GM12878 (cell line): ENCODE results near the gene PRELID2.

ENCODE experiments used
- POLR2A ChIP-seq: IDR thresholded peaks from 2 replicates; pipeline ENCODE4 v1.6.1; 2011; ENCODE audit warnings: low read depth, mild to moderate bottlenecking, low read length
- TCF12 ChIP-seq: IDR thresholded peaks from 2 replicates; pipeline ENCODE4 v1.6.1; 2011; ENCODE audit warnings: low read depth, mild to moderate bottlenecking, low read length
- ZSCAN29 ChIP-seq: fragments of 450-650 bp; IDR thresholded peaks from 2 replicates; pipeline ENCODE4 v1.6.1; 2017; ENCODE audit warnings: mild to moderate bottlenecking, moderate library complexity
- TF ChIP-seq, protein P1 (sequence below), 3 experiments: IDR thresholded peaks in 2 of 3; conservative IDR thresholded peaks in 1 of 3; 2 replicates each; pipeline ENCODE4 v1.5.1; 2011; ENCODE audit warnings: low read depth in 3 of 3, low read length in 3 of 3, mild to moderate bottlenecking in 3 of 3, control low read depth in 2 of 3, moderate library complexity in 2 of 3, inconsistent platforms in 1 of 3, mixed read lengths in 1 of 3; ENCODE audit not compliant: control insufficient read depth in 2 of 3, insufficient read depth in 1 of 3; ENCODE audit errors: extremely low read depth in 1 of 3

DNA sequence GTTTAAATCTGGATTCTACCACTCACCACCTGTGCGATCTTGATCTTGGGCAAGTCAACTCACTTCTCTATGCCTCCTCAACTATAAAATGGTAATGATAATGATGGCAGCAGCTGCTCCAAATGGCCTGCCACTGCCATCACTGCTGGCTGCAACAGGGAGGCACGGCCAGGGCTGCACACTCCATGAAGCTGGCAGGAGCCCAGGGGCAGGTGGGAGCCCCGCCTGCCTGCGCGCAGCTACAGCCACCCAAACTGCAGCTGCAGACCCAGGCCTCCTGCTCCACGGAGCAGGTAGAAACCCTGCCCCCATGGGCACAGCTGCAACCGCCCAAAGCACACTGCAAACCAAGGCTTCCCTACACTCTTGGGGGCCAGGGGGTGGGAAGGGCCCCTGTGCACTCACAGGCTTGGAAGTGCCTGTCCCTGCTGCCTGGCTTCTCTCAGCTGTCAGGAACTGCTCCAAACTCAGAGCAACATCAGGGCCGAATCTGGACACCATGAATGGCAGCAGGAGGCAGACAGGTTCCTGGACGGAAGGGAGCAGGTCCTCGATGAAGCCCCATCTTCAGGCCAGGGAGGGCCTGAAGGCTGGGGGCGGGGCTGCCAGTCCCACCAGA lies 57.6 kb downstream of the PRELID2 start:
- TF ChIP-seq, protein P1, sequence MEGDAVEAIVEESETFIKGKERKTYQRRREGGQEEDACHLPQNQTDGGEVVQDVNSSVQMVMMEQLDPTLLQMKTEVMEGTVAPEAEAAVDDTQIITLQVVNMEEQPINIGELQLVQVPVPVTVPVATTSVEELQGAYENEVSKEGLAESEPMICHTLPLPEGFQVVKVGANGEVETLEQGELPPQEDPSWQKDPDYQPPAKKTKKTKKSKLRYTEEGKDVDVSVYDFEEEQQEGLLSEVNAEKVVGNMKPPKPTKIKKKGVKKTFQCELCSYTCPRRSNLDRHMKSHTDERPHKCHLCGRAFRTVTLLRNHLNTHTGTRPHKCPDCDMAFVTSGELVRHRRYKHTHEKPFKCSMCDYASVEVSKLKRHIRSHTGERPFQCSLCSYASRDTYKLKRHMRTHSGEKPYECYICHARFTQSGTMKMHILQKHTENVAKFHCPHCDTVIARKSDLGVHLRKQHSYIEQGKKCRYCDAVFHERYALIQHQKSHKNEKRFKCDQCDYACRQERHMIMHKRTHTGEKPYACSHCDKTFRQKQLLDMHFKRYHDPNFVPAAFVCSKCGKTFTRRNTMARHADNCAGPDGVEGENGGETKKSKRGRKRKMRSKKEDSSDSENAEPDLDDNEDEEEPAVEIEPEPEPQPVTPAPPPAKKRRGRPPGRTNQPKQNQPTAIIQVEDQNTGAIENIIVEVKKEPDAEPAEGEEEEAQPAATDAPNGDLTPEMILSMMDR (IDR thresholded peaks at IDR 0.05 in 2 of 3, conservative IDR thresholded peaks at IDR 0.05 in 1 of 3; ENCODE audit: control insufficient read depth in 2 of 3, extremely low read depth in 1 of 3, insufficient read depth in 1 of 3, low read depth in 3 of 3, low read length in 3 of 3) = no peak
- TF ChIP-seq ZSCAN29 = no peak
- TF ChIP-seq TCF12 = no peak
- no peak for TF ChIP-seq POLR2A
